ENCODE measurements around the gene PDSS2.
"Not testable (repeated sequence)": the region's sequence is repeated elsewhere in the genome, so short reads cannot be mapped to it uniquely, and the experiment has no call there.

PDSS2 gene

DNA sequence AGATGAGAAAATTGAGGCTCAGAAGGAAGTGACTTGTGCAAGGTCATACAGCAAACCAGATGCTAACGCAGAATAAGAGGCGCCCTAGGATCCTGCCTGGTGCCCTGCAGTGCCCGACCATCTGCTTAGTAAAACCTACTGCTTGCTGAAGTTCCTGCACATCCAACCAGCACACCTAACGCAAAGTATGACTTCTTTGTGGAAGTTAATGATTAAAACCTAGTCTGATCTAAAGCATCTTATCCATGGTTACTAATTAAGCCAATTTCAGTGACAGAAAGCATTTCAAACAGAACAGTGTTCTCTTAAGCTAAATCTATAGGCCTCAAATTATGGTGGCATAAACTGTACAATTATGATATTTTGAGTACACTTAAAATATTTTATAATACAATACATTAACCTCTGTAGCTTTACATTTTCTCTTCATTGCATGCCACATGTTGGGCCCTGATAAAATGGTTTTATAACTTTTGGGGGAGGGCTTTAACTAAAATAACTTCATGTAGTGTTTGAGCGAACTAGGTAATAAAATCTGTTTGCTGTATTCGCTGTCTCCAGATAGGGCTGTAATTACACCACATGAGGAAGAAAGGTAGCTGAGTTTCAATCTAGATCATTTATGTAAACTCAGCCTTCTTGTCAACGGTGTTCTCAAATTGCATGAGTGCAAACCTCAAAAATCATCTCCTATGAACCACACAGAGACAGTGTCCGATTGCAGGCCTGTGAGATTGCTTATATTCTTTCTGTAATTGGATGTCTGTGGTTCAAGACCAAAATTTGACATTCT lies 306.5 kb downstream of the PDSS2 start:
- DNase-seq (ENCODE audit: low spot score) = no peak
- TF ChIP-seq, protein P1, sequence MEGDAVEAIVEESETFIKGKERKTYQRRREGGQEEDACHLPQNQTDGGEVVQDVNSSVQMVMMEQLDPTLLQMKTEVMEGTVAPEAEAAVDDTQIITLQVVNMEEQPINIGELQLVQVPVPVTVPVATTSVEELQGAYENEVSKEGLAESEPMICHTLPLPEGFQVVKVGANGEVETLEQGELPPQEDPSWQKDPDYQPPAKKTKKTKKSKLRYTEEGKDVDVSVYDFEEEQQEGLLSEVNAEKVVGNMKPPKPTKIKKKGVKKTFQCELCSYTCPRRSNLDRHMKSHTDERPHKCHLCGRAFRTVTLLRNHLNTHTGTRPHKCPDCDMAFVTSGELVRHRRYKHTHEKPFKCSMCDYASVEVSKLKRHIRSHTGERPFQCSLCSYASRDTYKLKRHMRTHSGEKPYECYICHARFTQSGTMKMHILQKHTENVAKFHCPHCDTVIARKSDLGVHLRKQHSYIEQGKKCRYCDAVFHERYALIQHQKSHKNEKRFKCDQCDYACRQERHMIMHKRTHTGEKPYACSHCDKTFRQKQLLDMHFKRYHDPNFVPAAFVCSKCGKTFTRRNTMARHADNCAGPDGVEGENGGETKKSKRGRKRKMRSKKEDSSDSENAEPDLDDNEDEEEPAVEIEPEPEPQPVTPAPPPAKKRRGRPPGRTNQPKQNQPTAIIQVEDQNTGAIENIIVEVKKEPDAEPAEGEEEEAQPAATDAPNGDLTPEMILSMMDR (IDR thresholded peaks at IDR 0.05; ENCODE audit: borderline replicate concordance, control extremely low read depth, extremely low read depth, insufficient read depth, missing control alignments) = no peak
- in situ Hi-C loops (cut with MboI; ENCODE audit: low sequenced_read_pairs, unreplicated experiment) = no loop called here

DNA sequence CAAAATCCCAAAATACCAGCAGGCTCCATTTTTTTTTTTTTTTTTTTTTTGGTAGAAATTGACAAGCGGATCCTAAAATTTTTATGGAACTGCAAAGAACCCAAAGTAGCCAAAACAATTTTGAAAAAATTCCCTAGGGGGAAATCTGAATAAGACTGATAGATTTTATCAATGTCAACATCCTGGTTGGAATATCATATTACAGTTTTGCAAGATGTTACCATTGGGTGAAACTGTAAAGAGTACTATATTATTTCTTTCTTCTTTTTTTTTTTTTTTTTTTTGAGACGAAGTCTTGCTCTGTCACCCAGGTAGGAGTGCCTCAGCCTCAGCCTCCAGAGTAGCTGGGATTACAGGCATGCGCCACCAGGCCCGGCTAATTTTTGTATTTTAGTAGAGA lies 314.7 kb downstream of the PDSS2 start:
- in situ Hi-C loops (cut with MboI; ENCODE audit: low sequenced_read_pairs, unreplicated experiment) = no loop called here
- TF ChIP-seq, protein P1 (IDR thresholded peaks at IDR 0.05; ENCODE audit: borderline replicate concordance, control extremely low read depth, extremely low read depth, insufficient read depth, missing control alignments) = no peak
- DNase-seq (ENCODE audit: low spot score) = no peak

DNA sequence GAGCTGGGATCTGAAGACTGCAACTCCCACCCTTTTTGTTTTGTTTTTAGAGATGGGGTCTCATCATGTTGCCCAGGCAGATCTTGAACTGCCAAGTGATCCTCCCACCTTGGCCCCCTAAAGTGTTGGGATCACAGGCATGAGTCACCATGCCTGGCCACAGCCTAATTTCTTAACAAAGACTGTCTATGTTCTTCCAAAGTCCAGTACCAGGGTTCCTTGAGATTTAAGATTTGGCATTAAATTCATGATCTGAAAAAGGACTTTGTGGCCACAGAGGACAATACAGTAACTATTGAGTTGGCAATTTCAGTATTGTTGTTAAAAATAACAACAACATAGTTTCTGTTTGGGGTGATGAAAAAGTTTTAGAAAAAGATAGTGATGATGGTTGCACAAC lies 315.4 kb downstream of the PDSS2 start:
- TF ChIP-seq, protein P1 (IDR thresholded peaks at IDR 0.05; ENCODE audit: borderline replicate concordance, control extremely low read depth, extremely low read depth, insufficient read depth, missing control alignments) = no peak
- in situ Hi-C loops (cut with MboI; ENCODE audit: low sequenced_read_pairs, unreplicated experiment) = no loop called here
- DNase-seq (ENCODE audit: low spot score) = no peak

DNA sequence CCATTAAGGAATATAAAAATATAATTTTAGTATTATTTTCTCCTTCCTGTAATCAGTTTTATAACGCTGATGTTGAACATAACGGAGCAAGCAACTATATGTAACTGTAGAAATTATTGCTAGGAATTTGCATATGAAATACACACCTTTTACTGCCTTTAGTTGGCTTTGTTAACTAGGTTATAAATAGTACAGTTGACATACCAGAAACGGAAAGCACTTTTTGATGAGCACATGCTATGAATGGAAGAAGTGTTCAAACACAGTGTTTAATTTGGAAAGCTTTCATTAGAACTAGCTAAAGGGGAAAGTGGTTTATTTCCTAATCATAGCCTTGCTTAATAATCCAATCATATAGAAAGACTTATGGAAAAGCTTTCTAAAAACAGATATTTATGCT lies 318.8 kb downstream of the PDSS2 start:
- TF ChIP-seq, protein P1 (IDR thresholded peaks at IDR 0.05; ENCODE audit: borderline replicate concordance, control extremely low read depth, extremely low read depth, insufficient read depth, missing control alignments) = no peak
- in situ Hi-C loops (cut with MboI; ENCODE audit: low sequenced_read_pairs, unreplicated experiment) = no loop called here
- DNase-seq (ENCODE audit: low spot score) = no peak

DNA sequence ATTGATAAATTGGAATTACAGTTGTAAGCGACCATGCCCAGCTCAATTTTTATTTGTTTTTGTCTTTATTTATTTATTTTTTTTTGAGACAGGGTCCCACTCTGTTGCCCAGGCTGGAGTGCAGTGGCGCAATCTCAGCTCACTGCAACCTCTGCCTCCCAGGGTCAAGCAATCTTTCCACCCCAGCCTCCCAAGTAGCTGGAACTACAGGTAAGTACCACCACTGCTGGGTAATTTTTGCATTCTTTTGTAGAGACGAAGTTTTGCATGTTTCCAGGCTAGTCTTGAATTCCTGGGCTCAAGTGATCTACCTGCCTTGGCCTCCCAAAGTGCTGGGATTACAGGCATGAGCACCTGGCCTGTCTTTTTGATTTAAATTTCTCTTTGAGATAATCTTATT lies 323.0 kb downstream of the PDSS2 start:
- DNase-seq (ENCODE audit: low spot score) = not testable (repeated sequence)

DNA sequence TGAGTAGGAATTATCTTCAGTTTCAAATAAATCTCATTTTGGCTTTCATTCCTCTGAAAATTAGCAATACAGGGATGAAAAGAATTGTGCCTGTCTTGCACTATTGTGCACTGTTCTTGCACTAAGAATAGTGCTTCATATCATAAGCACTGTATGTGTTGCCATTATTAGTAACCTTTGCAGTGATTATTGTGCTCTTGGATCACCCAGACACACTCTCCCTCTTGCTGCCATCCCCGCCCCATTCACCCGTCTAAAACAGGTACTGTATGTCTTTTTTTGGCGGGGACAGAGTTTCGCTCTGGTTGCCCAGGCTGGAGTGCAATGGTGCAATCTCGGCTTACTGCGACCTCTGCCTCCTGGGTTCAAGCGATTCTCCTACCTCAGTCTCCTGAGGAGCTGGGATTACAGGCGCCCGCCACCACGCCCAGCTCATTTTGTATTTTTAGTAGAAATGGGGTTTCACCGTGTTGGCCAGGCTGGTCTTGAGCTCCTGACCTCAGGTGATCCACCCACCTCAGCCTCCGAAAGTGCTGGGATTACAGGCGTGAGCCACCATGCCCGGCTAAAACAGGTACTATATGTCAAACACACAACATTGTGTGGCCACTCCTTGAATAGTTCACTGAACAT lies 324.2 kb downstream of the PDSS2 start:
- in situ Hi-C loops (cut with MboI; ENCODE audit: low sequenced_read_pairs, unreplicated experiment); DNase-seq (ENCODE audit: low spot score): not testable (repeated sequence)

More for the DNA sequence above, 323.0 kb downstream of the PDSS2 start:
- in situ Hi-C loops (cut with MboI; ENCODE audit: low sequenced_read_pairs, unreplicated experiment) = not testable (repeated sequence)

DNA sequence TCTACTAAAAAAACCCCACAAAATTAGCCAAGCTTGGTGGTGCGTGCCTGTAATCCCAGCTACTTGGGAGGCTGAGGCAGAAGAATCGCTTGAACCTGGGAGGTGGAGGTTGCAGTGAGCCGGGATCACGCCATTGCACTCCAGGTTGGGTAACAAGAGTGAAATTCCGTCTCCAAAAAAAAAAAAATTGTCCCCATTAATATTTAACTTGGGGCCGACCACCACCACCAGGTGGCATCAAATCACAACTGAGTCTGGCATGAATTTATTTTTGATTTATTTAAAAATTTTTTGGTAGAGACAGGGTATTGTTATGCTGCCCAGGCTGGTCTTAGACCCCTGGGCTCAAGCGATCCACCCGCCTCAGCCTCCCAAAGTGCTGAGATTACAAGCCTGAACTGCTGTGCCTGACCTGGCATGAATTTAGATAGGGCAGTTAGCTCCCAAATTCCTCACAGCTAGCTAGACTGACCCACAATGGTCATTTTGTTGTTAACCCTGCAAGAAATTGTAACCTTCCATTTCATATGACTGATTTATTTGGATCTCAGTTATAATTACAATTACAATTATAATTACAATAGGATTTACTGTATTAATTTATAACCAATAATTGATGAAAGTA lies 326.9 kb downstream of the PDSS2 start:
- no peak for DNase-seq (ENCODE audit: low spot score)
- TF ChIP-seq, protein P1 (IDR thresholded peaks at IDR 0.05; ENCODE audit: borderline replicate concordance, control extremely low read depth, extremely low read depth, insufficient read depth, missing control alignments) = no peak
- in situ Hi-C loops (cut with MboI; ENCODE audit: low sequenced_read_pairs, unreplicated experiment) = no loop called here

Measured in GM13976 (cell line).